Ectodermal cell (in vitro differentiated cells): ENCODE measurements around the gene FSIP1.

Source experiments
- H3K27ac ChIP-seq: 2 replicates; pipeline ENCODE4 v1.7.0; 2013; ENCODE audit warnings: mild to moderate bottlenecking, low read depth, low read length; ENCODE audit not compliant: insufficient read depth, poor library complexity, severe bottlenecking
- H3K27me3 ChIP-seq: 2 replicates; pipeline ENCODE4 v1.7.0; 2013; ENCODE audit warnings: mild to moderate bottlenecking, low read length; ENCODE audit not compliant: insufficient read depth, control insufficient read depth, poor library complexity, severe bottlenecking
- H3K36me3 ChIP-seq: one replicate; pipeline ENCODE4 v1.7.0; 2013; ENCODE audit warnings: low read length; ENCODE audit not compliant: control insufficient read depth, insufficient read depth
- H3K4me1 ChIP-seq: one replicate; pipeline ENCODE4 v1.7.0; 2013; ENCODE audit warnings: low read length; ENCODE audit not compliant: control insufficient read depth, insufficient read depth
- H3K4me3 ChIP-seq: 2 replicates; pipeline ENCODE4 v1.7.0; 2013; ENCODE audit warnings: low read depth, low read length, control low read depth; ENCODE audit not compliant: insufficient read depth
- H3K9me3 ChIP-seq: 2 replicates; pipeline ENCODE4 v1.7.0; 2013; ENCODE audit warnings: mild to moderate bottlenecking, low read length, moderate library complexity; ENCODE audit not compliant: control insufficient read depth
- WGBS, 2 experiments: methylation state at CpG; one replicate each; pipeline ENCODE4 v1.1.7; 2013; ENCODE audit warnings: missing lambda C conversion rate in 2 of 2; 5-methylcytosine and 5-hydroxymethylcytosine counted together

The FSIP1 gene

DNA sequence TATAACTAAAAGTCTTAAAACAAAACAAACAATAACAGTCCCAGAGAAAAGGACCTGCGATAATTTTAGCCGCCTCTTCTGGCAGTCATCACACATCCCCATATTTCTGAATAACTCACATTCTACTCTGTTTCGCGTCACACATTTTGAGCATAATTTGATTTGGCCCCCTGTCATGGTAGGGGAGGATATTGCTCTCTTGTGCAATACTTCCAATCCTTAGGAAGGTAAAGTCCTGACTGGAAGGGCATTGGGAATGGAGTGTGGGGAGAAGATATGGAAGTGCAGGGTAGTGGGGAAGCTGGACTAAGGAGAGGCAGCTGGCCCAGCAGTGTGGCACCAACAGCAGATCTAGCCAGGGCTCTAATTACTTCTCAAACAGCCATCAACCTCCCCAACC lies 11.3 kb upstream of the FSIP1 start:
- no peaks in the 10 kb centered on the region for H3K4me1 ChIP-seq
- WGBS, 2 experiments: 94 to 98% methylated on average over 4 of the region's 4 CpGs

DNA sequence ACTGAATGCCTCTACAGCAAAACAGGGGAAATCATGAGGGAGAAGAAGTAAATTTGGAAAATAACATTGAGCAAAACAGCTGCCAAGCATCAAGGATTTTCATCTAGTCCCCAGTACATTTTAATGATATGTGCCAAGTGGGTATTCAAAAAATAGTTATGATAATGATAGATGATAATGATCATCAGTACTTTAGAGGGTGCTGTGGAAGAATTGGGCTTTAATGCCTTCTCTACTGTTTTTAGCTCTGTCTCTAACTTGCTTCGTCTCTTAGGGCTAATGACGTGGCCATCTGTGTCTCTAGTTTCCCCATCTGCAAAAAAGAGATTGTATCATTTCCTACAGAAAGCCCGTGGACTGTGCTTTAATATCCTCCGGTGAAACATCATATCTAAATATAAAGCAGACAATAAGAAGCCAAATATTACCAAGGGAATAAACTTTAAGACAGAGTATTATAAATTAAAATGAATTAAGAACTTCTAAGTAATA lies 10.2 kb upstream of the FSIP1 start:
- Histone ChIP-seq H3K27ac (no peak overlapping the region), H3K9me3 (no peaks in the 10 kb centered on the region), H3K36me3 (no peaks in the 10 kb centered on the region), H3K27me3 (no peaks in the 10 kb centered on the region), H3K4me1 (peaks cover 6% of the 10 kb centered on the region), H3K4me3 (no peak overlapping the region)
- WGBS, 2 experiments: 93 to 97% methylated on average over 3 to 4 of the region's 4 CpGs

More for the DNA sequence above, 11.3 kb upstream of the FSIP1 start:
- no peak overlapping the region for H3K4me3 ChIP-seq
- H3K36me3 ChIP-seq: no peaks in the 10 kb centered on the region
- no peaks in the 10 kb centered on the region for H3K9me3 ChIP-seq
- H3K27me3 ChIP-seq: no peaks in the 10 kb centered on the region
- H3K27ac ChIP-seq: no peak overlapping the region

DNA sequence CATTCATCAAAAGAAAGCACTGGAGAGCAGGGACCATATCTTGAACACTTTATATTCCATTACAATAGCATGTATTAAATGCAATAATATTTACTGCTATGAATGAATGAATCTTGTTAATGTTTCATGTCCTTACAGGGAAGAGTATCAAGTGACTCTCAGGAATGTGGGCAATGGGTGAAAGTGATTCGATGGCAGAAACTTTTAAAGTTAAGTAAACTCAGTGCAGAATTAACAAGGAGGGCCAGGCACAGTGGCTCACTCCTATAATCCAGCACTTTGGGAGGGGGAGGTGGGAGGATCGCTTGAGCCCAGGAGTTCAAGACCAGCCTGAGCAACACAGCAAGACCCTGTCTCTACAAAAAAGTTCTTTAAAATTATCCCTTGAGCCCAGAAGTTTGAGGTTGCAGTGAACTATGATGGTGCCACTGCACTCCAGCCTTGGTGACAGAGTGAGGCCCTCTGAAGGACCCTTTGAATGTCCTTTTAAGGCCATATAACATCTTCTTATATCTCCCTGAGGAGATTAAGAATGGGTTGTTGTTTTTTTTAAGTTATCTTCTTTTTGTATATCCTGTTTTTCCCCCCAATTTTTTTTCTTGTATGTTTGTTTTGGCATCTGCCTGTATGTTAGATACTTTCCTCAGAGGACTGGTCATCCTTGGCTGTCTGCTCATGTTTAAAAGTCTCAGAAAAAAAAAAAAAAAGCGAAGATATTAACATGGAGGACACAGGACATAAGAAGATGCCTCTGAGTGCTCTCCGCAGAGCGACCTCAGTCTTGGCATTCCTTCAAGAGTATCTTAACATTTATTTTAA lies 9.6 kb upstream of the FSIP1 start:
- Histone ChIP-seq H3K9me3 (no peaks in the 10 kb centered on the region), H3K27me3 (no peaks in the 10 kb centered on the region), H3K4me1 (peaks cover 10% of the 10 kb centered on the region), H3K4me3 (no peak overlapping the region), H3K27ac (no peak overlapping the region), H3K36me3 (no peaks in the 10 kb centered on the region)
- WGBS, 2 experiments: 85 to 87% methylated on average over 5 of the region's 5 CpGs

DNA sequence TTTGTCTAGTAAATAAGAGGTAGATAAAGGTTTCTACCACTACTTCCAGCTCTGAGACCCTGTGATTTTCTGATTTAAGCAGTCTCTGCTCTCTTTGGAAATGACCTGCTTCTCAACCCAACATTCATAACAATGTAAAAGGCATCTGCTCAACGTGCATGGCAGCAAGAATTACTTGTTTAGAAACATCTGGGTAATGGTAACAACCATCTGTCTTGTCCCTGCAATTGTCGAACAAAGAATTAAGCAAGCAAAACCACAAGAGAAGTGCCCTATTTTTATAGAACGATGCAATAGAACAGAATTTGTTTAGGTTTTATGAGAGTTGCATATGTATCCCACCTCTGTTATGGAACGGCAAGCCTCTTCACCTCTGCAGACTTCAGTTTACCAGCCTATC lies 7.1 kb upstream of the FSIP1 start:
- H3K4me3 ChIP-seq: no peak overlapping the region
- no peaks in the 10 kb centered on the region for H3K36me3 ChIP-seq
- WGBS, 2 experiments: 90% methylated on average over 4 of the region's 4 CpGs
- no peaks in the 10 kb centered on the region for H3K9me3 ChIP-seq
- H3K27ac ChIP-seq: no peak overlapping the region
- H3K4me1 ChIP-seq: peaks cover 10% of the 10 kb centered on the region
- no peaks in the 10 kb centered on the region for H3K27me3 ChIP-seq

DNA sequence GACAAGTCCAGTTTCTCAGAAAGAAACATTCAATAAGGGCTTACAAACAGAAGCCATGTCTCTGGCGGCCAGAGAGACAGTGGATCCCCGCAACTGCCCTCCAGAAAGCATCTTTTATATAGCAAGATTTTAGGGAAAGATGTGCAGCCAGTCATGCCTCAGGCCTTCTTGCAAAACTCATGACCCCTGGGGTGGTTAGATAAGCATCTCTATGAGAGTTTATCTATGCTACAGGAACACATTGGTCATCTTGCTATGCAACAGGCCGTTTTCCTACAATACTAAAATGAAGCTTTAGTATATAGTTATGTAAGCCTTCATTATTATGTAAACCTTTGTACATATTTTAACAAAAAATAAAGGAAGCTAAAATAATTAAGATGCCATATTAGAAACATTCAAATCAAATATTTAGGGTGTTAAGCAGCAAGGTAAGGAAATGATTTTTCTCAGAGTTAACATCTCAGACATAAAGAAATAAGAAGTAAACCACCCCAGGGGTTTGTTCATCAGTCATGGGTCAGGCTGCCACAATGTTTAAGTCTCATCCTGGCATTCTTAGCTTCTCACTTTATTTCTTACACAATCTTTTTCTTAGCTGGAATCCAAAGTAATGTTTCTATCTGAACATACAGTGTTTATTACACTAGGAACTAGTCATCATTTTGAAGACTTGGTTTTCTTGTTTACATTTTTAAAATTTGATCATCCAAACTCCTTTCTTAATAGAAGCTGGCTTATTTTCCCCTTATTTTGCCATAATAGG lies 6.3 kb upstream of the FSIP1 start:
- Histone ChIP-seq H3K9me3 (no peaks in the 10 kb centered on the region), H3K27me3 (no peaks in the 10 kb centered on the region), H3K4me1 (peaks cover 10% of the 10 kb centered on the region), H3K4me3 (no peak overlapping the region), H3K27ac (no peak overlapping the region), H3K36me3 (no peaks in the 10 kb centered on the region)
- 86 to 93% methylated on average over 2 to 3 of the region's 3 CpGs for WGBS, 2 experiments

DNA sequence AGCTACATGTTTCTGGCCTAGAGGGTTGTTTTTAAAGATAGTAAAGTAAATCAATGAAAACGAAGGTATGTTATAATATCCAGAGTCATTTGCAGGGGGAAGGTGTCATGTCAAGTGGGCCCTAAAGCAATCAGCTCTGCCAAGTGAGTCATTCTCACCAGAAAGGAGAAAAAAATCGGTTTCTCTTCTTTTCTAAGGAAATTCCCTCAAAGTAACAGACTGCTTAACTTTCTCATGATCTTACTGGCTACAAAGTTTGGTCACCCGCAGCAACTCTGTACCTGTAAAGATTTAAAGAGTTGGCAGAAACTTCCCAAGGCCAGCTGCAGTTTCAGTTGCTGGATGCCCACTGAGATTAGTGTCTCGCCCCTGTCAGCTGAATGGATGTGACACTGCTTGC lies 5.5 kb upstream of the FSIP1 start:
- Histone ChIP-seq H3K27ac (no peak overlapping the region), H3K27me3 (no peaks in the 10 kb centered on the region), H3K4me1 (peaks cover 10% of the 10 kb centered on the region)

DNA sequence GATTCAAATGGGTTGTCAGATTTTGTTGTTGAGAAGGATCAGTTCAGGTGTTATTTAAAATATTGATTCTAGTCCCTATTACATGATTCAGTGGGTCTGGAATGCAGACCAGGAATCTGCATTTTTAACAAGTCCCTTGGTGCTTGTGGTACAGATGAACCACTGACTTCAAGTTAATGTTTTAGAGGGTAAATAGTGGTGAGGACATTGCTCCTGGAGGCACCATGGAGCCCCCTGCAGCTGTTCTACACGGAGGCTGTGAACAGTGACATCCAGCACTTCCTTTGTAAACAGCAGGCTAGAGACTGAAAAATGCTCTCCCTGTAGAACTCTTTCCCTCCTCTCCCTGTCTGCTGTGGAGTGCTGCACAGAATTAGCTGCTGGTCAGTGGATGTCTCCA lies 4.8 kb upstream of the FSIP1 start:
- no peaks in the 10 kb centered on the region for H3K27me3 ChIP-seq
- no peak overlapping the region for H3K4me3 ChIP-seq
- no peaks in the 10 kb centered on the region for H3K9me3 ChIP-seq
- peaks cover 10% of the 10 kb centered on the region for H3K4me1 ChIP-seq
- no peaks in the 10 kb centered on the region for H3K36me3 ChIP-seq
- 0 to 5% methylated on average over 1 of the region's 1 CpG for WGBS, 2 experiments
- H3K27ac ChIP-seq: no peak overlapping the region

More for the DNA sequence above, 5.5 kb upstream of the FSIP1 start:
- Histone ChIP-seq H3K4me3 (no peak overlapping the region), H3K36me3 (no peaks in the 10 kb centered on the region), H3K9me3 (no peaks in the 10 kb centered on the region)
- WGBS, 2 experiments: 74 to 89% methylated on average over 4 of the region's 4 CpGs

DNA sequence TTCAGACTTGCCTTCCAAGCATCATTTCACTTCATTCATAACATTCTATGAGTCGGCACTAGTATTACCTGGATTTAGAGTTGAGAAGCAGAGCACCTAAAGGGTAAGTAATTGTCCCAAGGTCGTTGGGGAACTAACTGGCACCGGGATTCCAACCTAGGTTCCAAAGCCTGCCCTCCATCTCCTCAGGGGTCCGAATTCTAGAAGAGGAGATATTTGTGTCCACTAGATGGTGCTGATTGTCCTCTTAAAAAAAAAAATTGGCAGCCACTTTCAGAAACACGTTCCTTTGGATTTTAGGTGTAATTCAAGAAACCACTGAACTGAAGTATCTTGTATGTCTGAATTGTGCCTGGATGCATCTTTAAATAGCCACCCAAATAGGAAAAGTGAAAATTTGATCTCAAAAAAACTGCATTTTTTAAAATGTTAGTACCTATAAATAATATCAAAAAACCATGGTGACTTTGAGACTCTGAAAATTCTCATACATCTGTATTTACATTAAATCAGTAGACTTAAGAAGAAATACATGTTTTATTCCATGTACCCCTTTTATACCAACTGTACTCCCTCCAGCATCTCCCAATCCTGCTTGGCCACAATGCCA lies 3.9 kb upstream of the FSIP1 start:
- Histone ChIP-seq H3K36me3 (no peaks in the 10 kb centered on the region), H3K9me3 (no peaks in the 10 kb centered on the region), H3K4me3 (no peak overlapping the region), H3K27me3 (no peaks in the 10 kb centered on the region), H3K4me1 (peaks cover 10% of the 10 kb centered on the region), H3K27ac (peak overlapping the region; percentile 19)
- 19 to 20% methylated on average over 5 of the region's 5 CpGs for WGBS, 2 experiments

DNA sequence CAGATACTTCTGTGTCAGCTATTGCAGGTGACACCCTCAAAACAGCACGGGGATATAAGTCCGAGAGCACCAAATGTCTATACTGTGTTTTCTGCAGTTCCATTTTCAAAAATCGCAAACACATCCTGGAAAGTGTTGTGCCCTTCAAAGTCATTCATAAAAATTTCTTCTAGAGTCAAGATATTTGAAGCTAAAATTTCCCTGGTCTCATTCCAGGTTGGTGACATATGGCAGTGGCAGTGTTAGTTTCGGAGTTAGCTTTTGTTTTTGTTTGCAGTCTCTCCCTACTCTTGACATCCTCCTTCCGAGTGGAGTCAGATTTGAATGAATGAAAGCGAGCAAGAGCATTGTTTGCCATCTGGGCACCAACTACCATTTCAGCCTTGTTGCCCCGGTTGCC lies 3.2 kb upstream of the FSIP1 start:
- Histone ChIP-seq H3K27ac (no peak overlapping the region), H3K4me3 (no peak overlapping the region), H3K36me3 (no peaks in the 10 kb centered on the region), H3K4me1 (peaks cover 10% of the 10 kb centered on the region), H3K9me3 (no peaks in the 10 kb centered on the region), H3K27me3 (no peaks in the 10 kb centered on the region)
- WGBS, 2 experiments: 88% methylated on average over 7 of the region's 7 CpGs

DNA sequence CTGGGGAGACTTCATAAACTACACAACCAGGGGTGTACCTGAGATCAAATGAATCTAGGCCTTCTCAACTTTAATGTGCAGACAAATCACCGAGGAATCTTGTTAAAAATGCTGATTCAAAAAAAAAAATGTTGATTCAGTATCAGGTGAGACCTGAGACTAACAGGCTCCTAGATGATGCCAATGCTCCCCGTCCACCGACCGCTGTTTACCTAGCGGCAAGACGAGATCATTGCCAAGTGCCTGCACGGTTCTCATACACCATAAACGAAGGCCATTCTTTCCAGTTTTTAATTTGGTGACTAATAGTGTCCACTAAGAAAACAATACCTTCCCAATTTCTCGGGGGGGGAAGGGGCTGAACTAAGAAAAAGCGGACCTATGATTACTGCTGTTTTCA lies 2.5 kb upstream of the FSIP1 start:
- Histone ChIP-seq H3K4me1 (peaks cover 10% of the 10 kb centered on the region), H3K9me3 (no peaks in the 10 kb centered on the region), H3K4me3 (peak overlapping the region; percentile 14), H3K27me3 (no peaks in the 10 kb centered on the region), H3K36me3 (no peaks in the 10 kb centered on the region), H3K27ac (no peak overlapping the region)
- 84 to 89% methylated on average over 9 to 10 of the region's 10 CpGs for WGBS, 2 experiments
